COLO668 (cell line): Measurements from ENCODE around the gene CYBA.
"Not testable (repeated sequence)": the region's sequence is repeated elsewhere in the genome, so short reads cannot be mapped to it uniquely, and the experiment has no call there.

Source experiments
- DNase-seq: peaks from one replicate; lab custom pipeline; 2025; ENCODE audit not compliant: unreplicated experiment; lab: John Stamatoyannopoulos, UW

CYBA gene

DNA sequence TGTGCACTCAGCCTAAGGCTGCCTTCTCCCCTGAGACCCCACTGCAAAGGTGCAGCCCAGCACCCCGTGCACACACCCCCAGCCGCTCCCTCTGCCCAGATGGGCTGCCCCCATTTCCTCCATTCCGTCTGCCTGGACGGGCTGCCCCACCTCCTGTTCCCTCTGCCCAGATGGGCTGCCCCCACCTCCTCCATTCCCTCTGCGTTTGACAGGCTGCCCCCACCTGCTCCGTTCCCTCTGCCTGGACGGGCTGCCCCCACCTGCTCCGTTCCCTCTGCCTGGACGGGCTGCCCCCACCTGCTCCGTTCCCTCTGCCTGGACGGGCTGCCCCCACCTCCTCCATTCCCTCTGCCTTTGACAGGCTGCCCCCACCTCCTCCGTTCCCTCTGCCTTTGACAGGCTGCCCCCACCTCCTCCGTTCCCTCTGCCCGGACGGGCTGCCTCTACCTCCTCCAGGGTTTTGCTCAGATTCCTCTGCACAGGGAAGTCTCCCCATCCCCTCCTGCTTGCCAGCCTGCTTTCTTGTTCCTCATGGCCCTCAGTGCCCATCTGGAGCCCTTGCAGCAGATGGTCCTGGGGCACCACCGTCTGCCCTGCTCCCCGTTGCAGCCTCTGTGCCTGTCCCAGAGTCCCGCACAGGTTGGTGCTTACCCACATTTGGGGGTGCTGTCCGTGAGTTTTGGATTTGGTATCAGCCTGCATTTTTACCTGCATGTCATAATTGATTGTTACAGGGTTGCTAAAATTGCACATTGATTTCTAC lies 35.9 kb downstream of the CYBA start:
- no peak for DNase-seq

DNA sequence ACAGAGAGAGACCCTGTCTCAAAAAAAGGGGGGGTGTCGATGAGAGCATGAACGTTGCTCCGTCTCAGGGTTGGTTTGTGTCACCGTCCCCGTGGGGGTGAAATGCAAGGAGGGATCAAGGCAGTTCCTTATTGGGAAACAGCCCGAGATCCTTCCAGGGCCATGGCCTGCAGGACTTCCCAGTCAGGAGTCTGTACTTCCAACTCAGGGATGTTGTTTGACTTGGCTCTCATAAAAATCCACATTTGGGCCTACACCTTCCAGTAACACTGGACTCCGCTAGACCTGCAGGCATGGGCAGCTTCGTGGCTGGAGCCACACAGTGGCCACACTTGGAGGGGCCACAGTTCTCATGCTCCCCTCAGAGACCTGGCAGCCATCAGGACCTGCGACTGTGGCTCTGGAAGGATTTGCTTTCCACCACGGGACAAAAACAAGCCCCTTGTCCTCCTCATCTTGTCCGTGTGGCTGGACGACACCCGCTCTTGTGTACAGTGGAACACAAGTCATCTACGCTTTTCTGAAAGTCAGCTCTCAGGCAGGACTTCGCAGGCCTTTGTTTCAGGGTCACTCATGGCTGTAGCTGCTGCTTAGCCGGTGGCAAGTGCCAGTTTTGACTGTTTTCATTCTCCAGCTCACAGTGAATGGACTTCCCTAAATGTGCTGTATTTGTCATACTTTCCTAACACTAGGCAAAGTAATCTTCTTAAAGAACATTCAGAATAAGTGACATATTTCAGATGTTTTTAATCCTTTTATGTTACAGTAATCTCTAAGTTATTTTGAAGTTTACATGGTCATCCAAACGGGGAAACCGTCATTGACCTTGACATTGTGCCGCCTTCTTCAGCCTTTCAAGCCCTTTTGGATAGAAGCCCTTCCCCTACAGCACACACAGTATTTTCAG lies 36.7 kb downstream of the CYBA start:
- no peak for DNase-seq

DNA sequence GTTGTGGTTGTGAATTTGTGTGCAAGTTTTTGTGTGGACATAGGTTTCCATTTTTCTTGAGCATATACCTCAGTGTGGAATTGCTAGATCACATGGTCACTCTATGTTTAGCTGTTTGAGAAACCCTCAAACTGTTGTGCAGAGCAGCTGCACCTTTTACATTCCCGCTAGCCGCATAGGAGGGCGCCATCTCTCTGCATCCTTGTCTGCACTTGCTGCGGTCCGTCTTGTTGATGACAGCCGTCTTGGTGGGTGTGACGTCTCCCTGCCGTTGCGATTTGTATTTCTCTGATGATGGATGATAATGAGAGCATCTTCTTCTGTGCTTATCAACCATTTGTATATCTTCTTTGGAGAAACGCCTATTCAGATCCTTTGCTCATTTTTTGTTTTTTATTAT lies 37.6 kb downstream of the CYBA start:
- no peak for DNase-seq

DNA sequence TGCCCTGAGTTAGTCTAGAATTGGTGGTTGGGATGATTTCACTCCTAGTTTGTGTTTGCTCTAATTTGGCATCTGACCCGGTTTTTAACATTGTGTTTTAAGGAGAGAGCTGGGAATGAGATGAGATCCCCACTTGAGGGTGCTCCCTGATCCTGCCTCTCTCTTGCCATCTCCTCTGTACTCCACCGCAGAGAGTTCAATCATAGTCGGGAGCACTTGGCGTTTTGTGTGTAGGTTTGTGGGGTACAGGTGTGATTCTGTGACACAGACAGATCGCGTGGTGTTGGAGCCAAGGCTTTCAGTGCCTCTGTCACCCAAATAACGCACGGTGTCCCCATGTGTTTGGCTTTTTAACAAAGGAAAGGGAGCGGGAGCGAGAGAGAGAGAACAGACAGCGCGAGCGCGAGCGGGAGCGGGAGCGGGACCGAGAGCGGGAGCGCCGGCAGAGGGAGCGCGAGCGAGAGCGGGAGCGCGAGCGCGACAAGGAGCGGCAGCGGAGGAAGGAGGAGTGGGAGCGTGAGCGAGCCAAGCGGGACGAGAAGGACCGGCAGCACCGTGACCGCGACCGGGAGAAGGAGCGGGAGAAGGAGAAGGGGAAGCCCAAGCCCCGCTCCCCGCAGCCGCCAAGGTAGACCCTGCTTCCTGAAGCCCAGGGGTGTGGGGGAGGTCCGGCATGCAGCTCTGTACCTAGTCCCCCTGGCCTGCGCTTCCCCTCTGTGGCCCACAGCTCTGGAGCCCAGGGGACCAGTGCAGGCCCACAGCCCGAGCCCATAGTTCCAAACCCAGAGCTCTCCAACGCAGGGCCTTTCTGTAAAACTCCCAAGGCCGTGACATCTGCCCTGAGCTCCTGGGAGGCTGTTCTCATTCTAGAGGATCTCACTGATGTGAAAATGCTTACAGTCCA lies 39.7 kb downstream of the CYBA start:
- DNase-seq, result no peak

DNA sequence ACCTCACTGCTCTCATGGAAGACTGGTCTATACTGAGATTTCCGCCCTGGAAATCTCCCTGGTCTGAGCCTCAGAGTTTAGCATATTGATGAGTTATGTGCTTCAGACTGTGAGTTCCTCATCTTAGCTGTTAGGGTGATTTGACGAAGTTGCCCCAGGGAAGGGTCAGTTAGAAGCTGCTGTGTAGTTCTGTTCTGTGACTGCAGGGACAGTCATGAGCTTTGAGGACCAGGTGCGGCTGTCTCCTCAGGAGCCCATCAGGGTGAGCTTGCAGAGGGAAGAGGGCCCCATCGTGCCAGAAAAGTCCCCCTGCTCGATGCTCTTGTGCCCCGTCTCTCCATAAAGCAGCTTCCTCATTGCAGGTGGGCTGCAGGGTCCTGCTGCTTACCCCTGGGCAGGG lies 40.8 kb downstream of the CYBA start:
- DNase-seq, result no peak

DNA sequence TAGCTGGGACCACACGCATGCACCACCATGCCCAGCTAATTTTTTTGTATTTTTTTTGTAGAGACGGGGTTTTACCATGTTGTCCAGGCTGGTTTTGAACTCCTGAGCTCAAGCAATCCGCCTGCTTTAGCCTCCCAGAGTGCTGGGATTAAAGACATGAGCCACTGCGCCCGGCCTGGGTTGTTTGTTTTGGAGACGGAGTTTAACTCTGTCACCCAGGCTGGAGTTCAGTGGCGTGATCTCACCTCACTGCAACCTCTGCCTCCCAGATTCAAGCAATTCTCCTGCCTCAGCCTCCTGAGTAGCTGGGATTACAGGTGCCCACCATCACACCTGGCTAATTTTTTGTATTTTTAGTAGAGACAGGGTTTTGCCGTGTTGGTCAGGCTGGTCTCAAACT lies 41.4 kb downstream of the CYBA start:
- DNase-seq, result not testable (repeated sequence)

DNA sequence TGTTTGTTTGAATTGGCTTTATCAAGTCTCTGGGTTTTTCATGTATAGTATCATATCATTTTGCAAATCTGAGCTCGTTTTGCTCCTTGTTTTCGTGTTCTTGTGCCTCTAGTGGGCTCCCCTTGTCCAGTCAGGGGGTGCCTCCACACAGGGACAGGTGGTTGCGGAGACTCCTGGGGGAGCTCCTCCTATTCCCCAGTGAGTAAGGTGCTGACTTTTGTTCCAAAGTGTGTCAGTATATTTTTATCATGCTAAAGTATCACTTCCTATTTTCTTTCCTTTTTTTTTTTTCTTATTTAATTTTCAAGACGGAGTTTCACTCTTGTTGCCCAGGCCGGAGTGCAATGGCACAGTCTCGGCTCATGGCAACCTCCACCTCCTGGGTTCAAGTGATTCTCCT lies 42.8 kb downstream of the CYBA start:
- no peak for DNase-seq

DNA sequence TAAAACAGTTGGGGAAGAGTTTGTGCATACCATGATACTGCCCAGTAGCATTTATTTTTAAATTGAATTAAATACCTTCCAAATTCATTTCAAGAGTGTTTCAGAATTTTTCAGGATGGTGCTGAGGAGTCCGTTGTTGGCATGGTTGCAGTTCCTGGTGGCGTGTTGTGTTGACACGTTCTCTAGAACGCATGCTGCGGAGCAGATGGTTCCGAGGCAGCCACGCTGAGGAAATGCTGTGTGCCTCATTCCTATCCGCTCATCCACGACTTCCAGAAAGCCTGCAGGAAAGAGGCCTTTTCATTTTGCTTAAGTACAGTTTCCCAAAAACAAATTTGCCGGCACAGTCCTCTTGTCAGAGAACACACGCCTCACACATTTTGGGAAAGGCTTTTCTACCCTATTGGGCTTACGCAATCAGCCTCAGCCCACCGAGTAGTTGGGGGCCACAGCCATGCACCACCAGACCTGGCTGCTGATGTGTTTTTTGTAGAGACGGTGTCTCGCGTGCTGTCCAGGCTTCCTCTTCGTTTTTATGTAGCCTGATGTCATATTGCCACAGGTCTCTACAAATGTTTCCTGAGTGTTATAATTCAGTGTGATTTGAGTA lies 44.6 kb downstream of the CYBA start:
- DNase-seq, result no peak

DNA sequence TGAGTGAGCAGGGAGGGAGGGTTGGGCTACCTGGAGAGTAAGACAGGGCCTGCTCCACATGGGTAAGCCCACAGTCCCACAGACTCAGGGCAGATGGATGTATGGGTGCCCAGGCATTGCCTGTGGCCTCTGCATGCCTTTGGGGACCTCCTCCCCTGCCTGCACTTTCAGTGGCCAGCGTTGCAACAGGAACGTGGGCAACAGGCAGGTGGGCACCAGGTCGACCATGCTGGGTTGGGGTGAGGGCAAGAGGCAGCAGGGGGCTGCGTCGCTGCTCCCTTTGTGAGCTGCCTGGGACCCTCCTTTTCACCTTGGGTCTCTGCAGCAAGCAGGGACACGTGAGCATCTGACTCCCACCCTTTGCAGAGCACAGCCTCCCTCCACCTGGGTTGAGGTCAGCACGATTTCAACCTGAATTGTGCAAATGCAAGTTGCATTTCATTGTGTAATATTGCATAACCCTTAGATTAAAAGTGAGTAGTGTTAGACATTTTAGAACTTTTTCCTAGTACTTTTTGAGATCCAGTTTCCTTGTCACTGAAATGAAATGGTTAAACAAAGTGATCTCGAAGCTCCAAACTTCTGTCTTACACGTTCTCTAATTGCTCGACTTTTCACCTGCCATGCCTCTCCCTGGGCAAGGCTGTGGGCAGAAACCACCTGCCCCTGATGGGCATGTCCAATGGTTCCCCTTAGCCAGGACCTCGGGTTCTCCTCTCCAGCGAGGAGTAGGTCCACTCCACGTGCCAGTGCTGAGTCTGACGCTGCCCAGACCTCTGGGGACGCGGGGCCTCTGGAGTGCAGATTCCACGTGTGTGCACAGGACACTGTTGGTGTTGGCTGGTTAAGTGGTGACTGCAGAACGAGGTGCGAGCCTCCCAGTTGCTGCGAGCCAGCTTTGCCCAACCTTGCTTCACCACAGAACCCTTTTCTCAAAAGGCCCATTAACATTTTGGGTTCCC lies 45.4 kb downstream of the CYBA start:
- no peak for DNase-seq

DNA sequence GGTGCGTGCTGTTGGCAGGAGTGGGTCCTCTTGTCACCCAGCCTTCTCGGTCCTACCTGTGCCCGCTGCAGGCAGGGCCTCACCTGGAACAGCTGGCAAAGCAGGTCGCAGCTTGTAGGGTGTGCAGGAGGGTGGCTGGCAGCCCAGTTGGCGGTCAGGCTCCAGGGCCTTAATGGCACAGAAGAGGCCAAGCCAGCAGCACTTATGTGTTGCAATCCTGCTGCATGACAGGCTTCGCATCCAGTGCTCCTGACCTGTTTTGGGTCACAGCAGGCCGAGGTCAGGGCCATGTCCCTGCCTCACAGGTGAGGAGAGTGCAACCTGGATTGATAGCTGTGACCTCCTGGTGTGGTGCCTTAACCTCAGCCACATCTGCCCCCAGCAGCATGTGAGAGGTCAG lies 48.8 kb downstream of the CYBA start:
- DNase-seq, result peak; percentile 45

DNA sequence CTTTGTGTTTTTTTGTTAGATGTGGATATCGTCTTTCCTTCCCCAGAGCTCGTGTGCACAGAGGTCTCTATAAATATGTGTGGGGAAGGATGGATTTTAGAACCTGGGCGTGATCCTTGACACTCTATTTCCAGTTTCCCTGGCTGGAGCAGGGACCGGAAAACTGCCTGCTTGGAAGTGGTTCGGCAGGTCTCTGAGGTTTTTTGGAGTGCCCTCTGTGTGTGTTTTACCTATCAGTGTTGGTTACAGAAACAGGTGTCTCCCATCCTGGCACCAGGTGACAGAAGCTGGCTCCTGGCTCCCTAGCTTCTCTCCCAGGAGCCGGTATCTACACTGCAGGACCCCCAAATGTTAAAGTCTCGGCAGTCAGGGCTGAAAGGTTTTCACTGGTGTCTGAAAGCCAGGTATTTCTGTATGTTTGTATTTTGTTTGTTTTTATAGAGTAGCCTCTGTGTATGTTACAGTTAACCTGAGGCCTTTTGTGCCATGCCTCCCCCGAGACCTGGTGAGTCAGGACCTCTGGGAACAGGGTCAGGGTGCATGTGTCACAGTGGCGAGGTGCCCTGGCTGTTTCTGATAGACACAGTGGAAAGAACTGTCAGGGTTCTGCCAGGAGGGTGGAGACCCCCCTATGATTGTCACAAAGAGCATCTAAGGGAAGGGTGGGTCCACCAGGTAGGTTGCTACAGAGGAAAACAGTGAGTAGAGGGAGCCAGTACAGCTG lies 49.4 kb downstream of the CYBA start:
- DNase-seq, result peak; percentile 73

DNA sequence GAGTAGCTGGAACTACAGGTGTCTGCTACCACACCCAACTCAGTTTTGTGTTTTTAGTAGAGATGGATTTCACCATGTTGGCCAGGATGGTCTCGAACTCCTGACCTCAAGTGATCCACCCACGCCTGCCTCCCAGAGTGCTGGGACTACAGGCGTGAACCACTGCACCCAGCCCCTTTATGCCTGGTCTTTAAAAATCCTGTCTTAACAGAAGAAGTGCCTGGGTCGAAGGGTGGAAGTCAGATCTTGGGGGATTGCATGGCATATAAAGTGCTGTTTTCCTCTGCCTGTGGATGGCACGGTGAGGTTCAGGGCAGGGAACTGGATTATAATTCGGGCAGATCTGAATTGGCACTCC lies 50.3 kb downstream of the CYBA start:
- no peak for DNase-seq

DNA sequence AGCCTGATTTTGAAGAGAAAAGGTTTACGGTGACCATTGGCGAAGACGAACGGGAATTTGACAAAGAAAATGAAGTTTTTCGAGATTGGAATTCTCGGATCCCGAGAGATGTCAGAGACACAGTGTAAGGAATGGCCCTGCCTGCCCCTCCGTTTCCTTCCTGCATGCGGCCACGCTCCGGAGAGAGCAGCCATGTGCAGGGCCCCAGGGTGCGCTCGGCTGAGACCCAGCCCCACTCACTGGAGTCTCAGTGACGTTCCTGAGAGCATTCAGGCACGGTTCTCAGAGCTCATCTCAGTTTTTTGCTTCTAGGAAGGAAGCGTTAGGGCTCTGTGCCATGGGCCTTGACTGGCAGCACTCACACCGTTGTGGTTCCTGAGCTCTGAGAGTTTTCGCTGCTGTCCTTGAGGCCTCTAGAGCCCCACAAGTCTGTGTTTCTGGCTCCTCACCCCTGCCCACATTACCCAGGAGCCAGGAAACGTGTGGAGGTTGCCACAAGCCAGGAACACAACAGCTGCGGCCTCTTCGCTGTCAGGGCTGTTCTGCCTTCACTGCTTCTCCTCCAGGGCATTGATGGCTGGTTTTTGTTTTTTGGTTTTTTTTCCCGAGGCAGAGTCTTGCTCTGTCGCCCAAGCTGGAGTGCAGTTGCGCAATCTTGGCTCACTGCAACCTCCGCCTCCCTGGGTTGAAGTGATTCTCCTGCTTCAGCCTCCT lies 50.9 kb downstream of the CYBA start:
- DNase-seq, result no peak

DNA sequence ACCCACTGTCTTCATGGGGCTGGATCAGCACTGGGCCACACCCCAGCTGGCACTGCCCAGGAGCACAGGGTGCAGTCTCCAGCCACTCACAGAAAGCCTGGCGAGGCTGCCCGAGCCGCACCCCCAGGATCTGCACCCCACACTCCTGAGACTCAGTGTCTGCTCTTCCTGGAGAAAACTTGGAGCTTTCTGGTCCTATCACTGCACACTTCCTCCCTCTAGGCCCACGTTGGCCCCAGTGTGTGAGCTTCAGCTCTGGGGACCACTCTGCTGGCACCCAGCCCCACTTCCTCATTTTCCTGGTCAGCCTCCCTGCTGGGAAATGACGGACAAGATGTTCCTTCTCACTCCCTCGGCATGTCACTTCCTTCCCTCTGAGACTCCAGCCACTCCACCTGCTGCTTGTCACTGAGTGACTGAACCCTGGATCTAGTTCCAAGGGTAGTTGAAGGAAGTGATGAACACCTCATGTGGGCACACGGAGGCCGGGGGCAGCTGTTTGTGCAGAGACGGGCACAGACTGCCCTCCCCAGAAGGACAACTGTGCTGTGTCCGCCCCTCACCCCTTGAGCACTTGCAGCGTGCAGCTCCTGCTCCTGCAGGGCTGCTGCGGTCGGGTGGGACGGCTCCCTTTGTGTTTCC lies 51.6 kb downstream of the CYBA start:
- DNase-seq, result no peak

DNA sequence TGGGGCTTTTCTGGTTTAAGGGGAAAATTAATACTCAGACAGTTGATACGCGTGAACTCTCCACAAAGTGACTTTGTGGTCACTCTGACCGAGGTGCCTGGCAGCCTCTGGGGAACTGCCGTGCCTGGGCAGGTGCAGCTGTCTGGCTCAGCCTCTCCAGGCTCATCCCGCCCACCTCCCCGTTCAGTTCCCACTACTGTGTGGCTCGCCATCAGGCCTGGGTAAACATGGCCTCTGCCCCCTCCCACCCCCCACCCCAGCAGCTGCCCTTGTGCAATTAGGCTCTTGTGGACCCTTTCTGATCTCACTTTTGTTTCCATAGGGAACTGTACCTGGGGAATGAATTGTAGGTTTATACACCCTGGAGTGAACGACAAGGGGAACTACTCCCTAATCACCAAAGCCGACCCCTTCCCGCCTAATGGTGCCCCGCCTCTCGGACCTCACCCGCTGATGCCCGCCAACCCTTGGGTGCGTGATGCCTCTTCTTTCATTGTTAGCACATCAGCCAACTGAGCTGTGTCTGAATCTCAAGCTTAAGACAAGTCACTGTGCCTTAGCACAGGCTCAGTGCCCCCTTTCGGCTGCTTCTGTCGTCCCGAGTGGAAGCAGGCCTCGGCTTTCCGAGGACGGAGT lies 52.9 kb downstream of the CYBA start:
- DNase-seq, result peak; percentile 80

DNA sequence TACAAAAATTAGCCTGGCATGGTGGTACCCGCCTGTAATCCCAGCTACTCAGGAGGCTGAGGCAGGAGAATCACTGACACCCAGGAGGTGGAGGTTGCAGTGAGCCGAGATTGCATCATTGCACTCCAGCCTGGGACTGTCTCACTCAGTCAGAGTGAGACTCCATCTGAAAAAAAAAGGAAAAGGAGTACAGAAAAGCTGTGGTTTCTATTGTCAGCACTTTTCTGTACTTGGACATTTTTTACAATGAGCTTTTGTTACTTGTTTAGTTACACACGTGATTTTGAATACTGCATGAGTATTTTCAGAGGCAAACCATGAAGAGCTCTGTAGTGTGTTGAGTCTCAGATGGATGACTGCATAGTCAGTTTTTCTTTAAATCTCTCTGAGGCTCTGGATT lies 54.4 kb downstream of the CYBA start:
- DNase-seq, result no peak

DNA sequence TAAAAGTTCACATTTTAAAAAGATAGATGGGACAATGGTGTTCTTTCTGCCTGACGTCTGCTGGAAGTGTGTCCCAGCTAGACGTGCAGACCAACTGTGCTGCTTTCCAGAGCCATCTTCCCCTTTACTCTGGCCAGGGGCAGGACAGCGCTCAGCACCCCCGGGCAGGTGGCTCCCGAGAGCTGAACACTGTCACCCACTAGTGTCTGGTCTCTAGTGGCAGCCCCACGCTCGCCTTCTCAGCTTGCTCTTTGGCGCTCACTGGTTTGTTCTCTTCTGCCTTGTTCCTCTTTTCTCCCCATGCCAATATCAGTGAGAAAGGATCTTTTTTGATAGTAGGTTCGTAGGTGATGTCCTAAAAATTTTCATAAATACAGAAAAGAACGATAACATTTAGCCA lies 54.9 kb downstream of the CYBA start:
- no peak for DNase-seq

DNA sequence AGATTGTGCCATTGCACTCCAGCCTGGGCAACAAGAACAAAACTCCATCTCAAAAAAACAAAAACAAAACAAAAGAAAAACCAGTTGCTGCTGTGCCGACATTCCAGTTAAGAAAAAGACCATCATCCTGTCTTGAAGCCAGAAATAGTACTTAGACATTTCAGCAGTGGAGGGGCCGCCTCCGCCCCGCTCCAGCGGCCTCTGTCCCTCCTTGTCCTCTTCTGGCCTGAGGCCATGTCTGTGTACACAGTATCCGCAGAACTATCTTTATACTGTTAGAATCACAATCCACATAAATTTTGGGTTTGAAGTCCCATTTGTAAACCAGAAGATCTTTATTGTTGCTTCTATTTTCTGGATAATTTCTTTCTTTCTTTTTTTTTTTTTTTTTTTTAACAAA lies 55.8 kb downstream of the CYBA start:
- DNase-seq, result no peak
